SK-N-SH treated with all-trans-retinoic acid at 6 μM for 48 hours (cell line): ENCODE data around the gene STYK1.

Source experiments
- CSDC2 ChIP-seq: fragments of 250-450 bp; sonication (Bioruptor Pico); IDR thresholded peaks from 2 replicates; pipeline ENCODE4 v1.5.0; 2020; ENCODE audit warnings: mild to moderate bottlenecking, moderate library complexity
- ISL1 ChIP-seq: fragments of 250-450 bp; sonication (Bioruptor Pico); IDR thresholded peaks from 2 replicates; pipeline ENCODE4 v2.1.2; 2022; ENCODE audit warnings: mild to moderate bottlenecking, moderate library complexity
- PPARA ChIP-seq: fragments of 250-450 bp; sonication (Bioruptor Pico); IDR thresholded peaks from 2 replicates; pipeline ENCODE4 v1.5.0; 2020; ENCODE audit warnings: mild to moderate bottlenecking, borderline replicate concordance
- RARB ChIP-seq: fragments of 250-450 bp; sonication (Bioruptor Pico); IDR thresholded peaks from 2 replicates; pipeline ENCODE4 v1.8.0; 2021; ENCODE audit warnings: mild to moderate bottlenecking, moderate library complexity
- ZFP3 ChIP-seq: fragments of 250-450 bp; sonication (Bioruptor Pico); IDR thresholded peaks from 2 replicates; pipeline ENCODE4 v1.5.0; 2020; ENCODE audit warnings: mild to moderate bottlenecking, moderate library complexity
- ZNF565 ChIP-seq: fragments of 450-650 bp; formaldehyde crosslinking; conservative IDR thresholded peaks from 2 replicates; pipeline ENCODE4 v1.5.0; 2020; ENCODE audit warnings: low read depth, mild to moderate bottlenecking, moderate library complexity
- ZNF70 ChIP-seq: fragments of 450-650 bp; formaldehyde crosslinking; IDR thresholded peaks from 2 replicates; pipeline ENCODE4 v1.5.0; 2020; ENCODE audit warnings: mild to moderate bottlenecking, moderate library complexity
- ZNF8 ChIP-seq: fragments of 450-650 bp; formaldehyde crosslinking; IDR thresholded peaks from 2 replicates; pipeline ENCODE4 v1.5.0; 2020; ENCODE audit warnings: mild to moderate bottlenecking, moderate library complexity
- TF ChIP-seq, protein P1 (sequence below): fragments of 250-450 bp; sonication (Bioruptor Pico); IDR thresholded peaks from 2 replicates; pipeline ENCODE4 v1.5.1; 2020; ENCODE audit warnings: low read depth, mild to moderate bottlenecking, moderate library complexity
- TF ChIP-seq, protein P2 (sequence below): fragments of 250-450 bp; sonication (Bioruptor Pico); IDR thresholded peaks from 2 replicates; pipeline ENCODE4 v1.8.0; 2020; ENCODE audit warnings: mild to moderate bottlenecking, moderate library complexity, borderline replicate concordance

DNA sequence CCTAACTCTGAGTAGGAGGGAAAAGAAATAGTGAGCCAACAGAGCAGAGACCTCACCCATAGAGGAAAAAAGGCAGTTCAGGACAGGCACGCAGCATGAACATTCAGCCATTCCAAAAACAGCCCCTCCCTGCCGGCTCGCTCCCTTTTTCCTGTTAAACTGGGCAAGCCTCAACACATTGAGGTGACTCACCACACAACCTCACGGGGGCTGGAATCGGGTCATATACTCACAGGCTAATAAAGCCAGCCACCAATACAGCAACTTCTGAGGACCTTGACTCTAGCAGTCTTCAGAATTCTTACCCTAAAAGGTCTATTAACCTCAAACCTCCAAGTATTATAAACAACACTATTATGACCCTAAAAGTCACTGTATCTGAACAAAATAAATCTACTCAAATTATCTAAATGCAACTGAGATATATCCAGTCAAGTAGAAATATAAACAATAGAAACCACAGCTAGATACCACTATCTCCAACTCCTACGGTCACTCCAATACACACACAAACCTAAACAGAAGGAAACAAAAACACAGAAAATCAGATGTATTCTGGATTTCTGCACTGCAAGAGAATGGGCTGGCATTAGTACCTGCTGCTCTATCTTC is 43.0 kb upstream of the STYK1 start:
- no peak for TF ChIP-seq ZNF8 (CRISPR knock-in tag)
- TF ChIP-seq PPARA: no peak
- TF ChIP-seq ZNF70 (CRISPR knock-in tag): no peak
- no peak for TF ChIP-seq RARB
- TF ChIP-seq, protein P1, sequence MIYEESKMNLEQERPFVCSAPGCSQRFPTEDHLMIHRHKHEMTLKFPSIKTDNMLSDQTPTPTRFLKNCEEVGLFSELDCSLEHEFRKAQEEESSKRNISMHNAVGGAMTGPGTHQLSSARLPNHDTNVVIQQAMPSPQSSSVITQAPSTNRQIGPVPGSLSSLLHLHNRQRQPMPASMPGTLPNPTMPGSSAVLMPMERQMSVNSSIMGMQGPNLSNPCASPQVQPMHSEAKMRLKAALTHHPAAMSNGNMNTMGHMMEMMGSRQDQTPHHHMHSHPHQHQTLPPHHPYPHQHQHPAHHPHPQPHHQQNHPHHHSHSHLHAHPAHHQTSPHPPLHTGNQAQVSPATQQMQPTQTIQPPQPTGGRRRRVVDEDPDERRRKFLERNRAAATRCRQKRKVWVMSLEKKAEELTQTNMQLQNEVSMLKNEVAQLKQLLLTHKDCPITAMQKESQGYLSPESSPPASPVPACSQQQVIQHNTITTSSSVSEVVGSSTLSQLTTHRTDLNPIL (CRISPR knock-in tag): no peak
- TF ChIP-seq, protein P2, sequence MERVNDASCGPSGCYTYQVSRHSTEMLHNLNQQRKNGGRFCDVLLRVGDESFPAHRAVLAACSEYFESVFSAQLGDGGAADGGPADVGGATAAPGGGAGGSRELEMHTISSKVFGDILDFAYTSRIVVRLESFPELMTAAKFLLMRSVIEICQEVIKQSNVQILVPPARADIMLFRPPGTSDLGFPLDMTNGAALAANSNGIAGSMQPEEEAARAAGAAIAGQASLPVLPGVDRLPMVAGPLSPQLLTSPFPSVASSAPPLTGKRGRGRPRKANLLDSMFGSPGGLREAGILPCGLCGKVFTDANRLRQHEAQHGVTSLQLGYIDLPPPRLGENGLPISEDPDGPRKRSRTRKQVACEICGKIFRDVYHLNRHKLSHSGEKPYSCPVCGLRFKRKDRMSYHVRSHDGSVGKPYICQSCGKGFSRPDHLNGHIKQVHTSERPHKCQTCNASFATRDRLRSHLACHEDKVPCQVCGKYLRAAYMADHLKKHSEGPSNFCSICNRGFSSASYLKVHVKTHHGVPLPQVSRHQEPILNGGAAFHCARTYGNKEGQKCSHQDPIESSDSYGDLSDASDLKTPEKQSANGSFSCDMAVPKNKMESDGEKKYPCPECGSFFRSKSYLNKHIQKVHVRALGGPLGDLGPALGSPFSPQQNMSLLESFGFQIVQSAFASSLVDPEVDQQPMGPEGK (CRISPR knock-in tag): no peak
- TF ChIP-seq CSDC2 (CRISPR knock-in tag): no peak
- no peak for TF ChIP-seq ISL1 (CRISPR knock-in tag)
- no peak for TF ChIP-seq ZFP3 (CRISPR knock-in tag)
- TF ChIP-seq ZNF565 (CRISPR knock-in tag): no peak
